Body of pancreas (tissue), 4 donors: Measurements from ENCODE around the gene GSTO2. TPM values are rescaled to one million over a fixed set of nuclear protein-coding genes. Genes with fewer than 3 reads are reported as not detected.

Source experiments
- ATAC-seq: fragments of 150-250 bp; one replicate; pipeline ENCODE4 v1.9.1; 2016
- DNase-seq, 4 donors: peaks; one replicate each; pipeline ENCODE4 v3.0.0-alpha.2; 2019
- H3K27ac ChIP-seq, 4 donors: fragments of 200-600 bp; sonication (generic); 1 replicate in 3 of 4; 2 replicates in 1 of 4; pipeline versions ENCODE4 v1.5.1 to v1.6.1; 2016 to 2019; ENCODE audit warnings: mild to moderate bottlenecking in 1 of 4, mixed read lengths in 1 of 4, moderate library complexity in 1 of 4
- H3K27me3 ChIP-seq, 2 donors: fragments of 200-600 bp; sonication (generic); one replicate each; pipeline ENCODE4 v1.6.0; 2016; ENCODE audit warnings: mild to moderate bottlenecking in 1 of 2
- H3K36me3 ChIP-seq, 2 donors: fragments of 200-600 bp; sonication (generic); replicated peaks in 1 of 2; 2 replicates each; pipeline ENCODE4 v1.5.1; 2016; ENCODE audit warnings: low read depth in 2 of 2; ENCODE audit not compliant: insufficient read depth in 1 of 2
- H3K4me1 ChIP-seq: fragments of 200-600 bp; sonication (generic); one replicate; pipeline ENCODE4 v1.6.0; 2016
- H3K4me3 ChIP-seq, 2 donors: fragments of 200-600 bp; sonication (generic); 1 replicate in 1 of 2; 2 replicates in 1 of 2; pipeline ENCODE4 v1.5.1; 2016 to 2019
- H3K9me3 ChIP-seq, 3 donors: fragments of 200-600 bp; sonication (generic); 1 replicate in 2 of 3; 2 replicates in 1 of 3; pipeline ENCODE4 v1.5.1; 2016
- POLR2A ChIP-seq, 3 donors: fragments of 450-650 bp; IDR thresholded peaks; one replicate each; pipeline ENCODE4 v1.6.1; 2016; ENCODE audit warnings: antibody characterized with exemption in 3 of 3, mild to moderate bottlenecking in 2 of 3
- WGBS, 2 donors: methylation state at CpG; one replicate each; pipeline ENCODE4 v1.1.5; 2017; 5-methylcytosine and 5-hydroxymethylcytosine counted together
- intact Hi-C: fragments of 100-400 bp; cut with DNase I; formaldehyde crosslinking; loops from one replicate; pipeline ENCODE4 v1.15.1; 2023
- total RNA-seq, 2 donors: library from RNA; depleted of rRNA; stranded (reverse); fragments of >200 nt; gene quantifications; one replicate each; pipeline ENCODE4 v1.1.0, GENCODE V29; 2016
- TF ChIP-seq, protein P1 (sequence below), 7 experiments: fragments of 450-650 bp in 4 of 7; fragments of 200-600 bp in 3 of 7; sonication (generic) in 3 of 7; IDR thresholded peaks; one replicate each; pipeline ENCODE4 v1.5.1; 2016 to 2019; ENCODE audit warnings: antibody characterized with exemption in 7 of 7

Gene GSTO2
- total RNA-seq, 2 donors from 2014 or later: 9.6 to 26.5 TPM

DNA sequence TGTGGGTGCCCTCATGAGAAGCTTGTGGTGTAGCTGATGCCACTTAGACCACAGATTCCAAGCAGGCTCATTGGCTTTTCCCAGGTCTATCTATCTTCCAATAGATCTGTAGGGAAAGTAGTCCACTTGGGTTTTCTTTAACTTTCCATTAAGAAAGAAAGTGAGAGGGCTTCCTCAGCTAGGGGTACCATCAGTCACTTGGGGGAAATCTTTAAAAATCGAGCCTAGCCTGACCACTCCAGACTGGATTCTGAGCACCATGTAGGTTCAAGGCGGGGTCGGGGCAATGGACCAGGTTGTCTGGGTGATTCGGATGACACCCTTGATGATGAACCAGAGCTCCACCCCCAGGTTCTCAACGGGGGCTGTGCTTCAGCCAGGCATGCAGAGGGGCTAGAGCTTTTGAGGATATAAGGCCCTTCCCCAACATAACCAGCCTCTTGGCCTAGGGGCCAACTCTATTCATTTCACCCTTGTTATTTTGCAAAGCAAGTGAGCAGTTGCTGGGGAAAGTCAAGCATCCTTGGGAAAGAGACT is 42.3 kb downstream of the GSTO2 start:
- intact Hi-C loops: no loop called here
- WGBS, 2 donors: 80 to 82% methylated on average over 5 of the region's 5 CpGs
- ATAC-seq (no peak), DNase-seq (no peak)
- peaks cover 8% of the 10 kb centered on the region for H3K4me1 ChIP-seq
- no peaks in the 10 kb centered on the region for H3K27me3 ChIP-seq
- no peak overlapping the region for H3K4me3 ChIP-seq
- H3K36me3 ChIP-seq: peaks cover 8 to 19% of the 10 kb centered on the region in 2 donors
- TF ChIP-seq POLR2A (IDR thresholded peaks at IDR 0.05): no peak
- TF ChIP-seq, protein P1, sequence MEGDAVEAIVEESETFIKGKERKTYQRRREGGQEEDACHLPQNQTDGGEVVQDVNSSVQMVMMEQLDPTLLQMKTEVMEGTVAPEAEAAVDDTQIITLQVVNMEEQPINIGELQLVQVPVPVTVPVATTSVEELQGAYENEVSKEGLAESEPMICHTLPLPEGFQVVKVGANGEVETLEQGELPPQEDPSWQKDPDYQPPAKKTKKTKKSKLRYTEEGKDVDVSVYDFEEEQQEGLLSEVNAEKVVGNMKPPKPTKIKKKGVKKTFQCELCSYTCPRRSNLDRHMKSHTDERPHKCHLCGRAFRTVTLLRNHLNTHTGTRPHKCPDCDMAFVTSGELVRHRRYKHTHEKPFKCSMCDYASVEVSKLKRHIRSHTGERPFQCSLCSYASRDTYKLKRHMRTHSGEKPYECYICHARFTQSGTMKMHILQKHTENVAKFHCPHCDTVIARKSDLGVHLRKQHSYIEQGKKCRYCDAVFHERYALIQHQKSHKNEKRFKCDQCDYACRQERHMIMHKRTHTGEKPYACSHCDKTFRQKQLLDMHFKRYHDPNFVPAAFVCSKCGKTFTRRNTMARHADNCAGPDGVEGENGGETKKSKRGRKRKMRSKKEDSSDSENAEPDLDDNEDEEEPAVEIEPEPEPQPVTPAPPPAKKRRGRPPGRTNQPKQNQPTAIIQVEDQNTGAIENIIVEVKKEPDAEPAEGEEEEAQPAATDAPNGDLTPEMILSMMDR (IDR thresholded peaks at IDR 0.05): no peak
- no peak overlapping the region for H3K27ac ChIP-seq
- no peaks in the 10 kb centered on the region for H3K9me3 ChIP-seq

DNA sequence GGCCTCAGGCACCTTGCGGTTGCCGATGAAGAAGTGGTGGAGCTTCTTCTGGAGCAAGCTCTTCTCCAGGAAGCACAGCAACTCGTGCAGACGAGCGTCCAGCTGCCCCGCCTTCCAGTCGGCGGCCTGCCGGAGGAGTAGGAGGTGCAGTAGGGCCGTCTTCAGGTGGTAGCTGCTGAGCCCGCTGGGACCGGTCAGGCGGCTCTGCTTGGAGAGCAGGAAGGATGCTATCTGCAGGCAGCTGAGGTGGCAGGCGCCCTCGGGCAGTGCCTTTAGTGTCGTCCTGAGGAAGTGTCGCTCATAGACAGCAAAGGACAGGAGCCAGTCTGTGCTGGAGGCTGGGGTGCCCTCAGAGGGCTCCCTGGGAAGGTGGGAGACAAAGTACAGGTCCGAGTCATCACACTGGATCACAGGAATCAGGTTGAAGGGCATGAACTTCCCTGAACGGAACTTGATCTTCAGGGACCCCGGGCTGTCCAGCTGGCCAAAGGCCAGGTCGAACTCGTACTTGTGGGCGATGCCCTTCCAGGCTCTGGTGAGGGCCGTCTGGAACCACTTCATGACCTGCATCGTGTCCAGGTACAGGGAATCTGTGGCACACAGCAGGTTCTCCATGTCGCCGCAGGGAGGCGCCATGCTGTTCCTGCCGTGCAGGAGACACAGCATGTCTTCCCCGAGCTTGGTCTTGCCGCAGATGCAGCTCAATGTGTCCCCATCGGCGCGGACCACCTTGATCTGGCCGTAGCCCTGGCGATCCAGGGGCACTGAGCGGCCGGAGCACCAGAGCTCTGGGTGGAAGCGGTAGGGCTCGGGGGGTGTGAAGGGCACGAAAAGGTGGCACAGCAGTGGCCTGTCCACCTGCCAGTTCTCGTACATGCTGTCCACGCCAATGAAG is 45.9 kb downstream of the GSTO2 start:
- no peaks in the 10 kb centered on the region for H3K27me3 ChIP-seq
- intact Hi-C loops: no loop called here
- peaks cover 8 to 19% of the 10 kb centered on the region in 2 donors for H3K36me3 ChIP-seq
- peaks cover 16% of the 10 kb centered on the region for H3K4me1 ChIP-seq
- no peak for ATAC-seq
- 88 to 98% methylated on average over 15 to 40 of the region's 43 CpGs for WGBS, 2 donors
- no peak overlapping the region for H3K27ac ChIP-seq
- H3K4me3 ChIP-seq: no peak overlapping the region
- no peaks in the 10 kb centered on the region for H3K9me3 ChIP-seq
- no peak for DNase-seq
- TF ChIP-seq, protein P1 (IDR thresholded peaks at IDR 0.05): no peak
- TF ChIP-seq POLR2A (IDR thresholded peaks at IDR 0.05): no peak

DNA sequence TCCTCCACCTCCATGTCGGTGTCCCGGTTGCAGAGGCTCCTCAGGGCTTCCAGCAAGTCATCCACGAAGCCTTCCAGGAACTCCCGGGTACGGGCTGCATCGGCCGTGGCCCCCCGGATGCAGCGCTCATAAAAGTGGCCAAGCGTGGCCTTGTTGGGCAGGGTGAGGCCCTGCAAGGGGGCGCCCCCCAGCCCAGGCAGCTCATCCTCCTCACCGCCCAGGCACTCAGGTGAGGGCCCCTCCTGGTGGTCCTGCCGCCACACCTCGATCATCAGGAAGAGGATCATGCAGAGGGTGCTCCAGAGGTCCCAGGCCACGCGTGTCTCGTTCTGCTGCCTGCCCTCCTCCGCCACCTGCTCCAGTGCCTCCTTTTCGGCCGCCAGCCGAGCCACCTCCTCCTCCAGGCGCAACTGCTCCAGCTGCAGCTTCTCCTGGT is 46.5 kb downstream of the GSTO2 start:
- Histone ChIP-seq H3K27ac (no peak overlapping the region), H3K4me1 (peaks cover 11% of the 10 kb centered on the region), H3K9me3 (no peaks in the 10 kb centered on the region), H3K36me3 (peaks cover 8 to 19% of the 10 kb centered on the region in 2 donors), H3K27me3 (no peaks in the 10 kb centered on the region), H3K4me3 (no peak overlapping the region)
- ATAC-seq (no peak), DNase-seq (no peak)
- TF ChIP-seq, protein P1 (IDR thresholded peaks at IDR 0.05): no peak
- TF ChIP-seq POLR2A (IDR thresholded peaks at IDR 0.05): no peak
- intact Hi-C loops: no loop called here
- WGBS, 2 donors: 93 to 96% methylated on average over 12 to 21 of the region's 22 CpGs

DNA sequence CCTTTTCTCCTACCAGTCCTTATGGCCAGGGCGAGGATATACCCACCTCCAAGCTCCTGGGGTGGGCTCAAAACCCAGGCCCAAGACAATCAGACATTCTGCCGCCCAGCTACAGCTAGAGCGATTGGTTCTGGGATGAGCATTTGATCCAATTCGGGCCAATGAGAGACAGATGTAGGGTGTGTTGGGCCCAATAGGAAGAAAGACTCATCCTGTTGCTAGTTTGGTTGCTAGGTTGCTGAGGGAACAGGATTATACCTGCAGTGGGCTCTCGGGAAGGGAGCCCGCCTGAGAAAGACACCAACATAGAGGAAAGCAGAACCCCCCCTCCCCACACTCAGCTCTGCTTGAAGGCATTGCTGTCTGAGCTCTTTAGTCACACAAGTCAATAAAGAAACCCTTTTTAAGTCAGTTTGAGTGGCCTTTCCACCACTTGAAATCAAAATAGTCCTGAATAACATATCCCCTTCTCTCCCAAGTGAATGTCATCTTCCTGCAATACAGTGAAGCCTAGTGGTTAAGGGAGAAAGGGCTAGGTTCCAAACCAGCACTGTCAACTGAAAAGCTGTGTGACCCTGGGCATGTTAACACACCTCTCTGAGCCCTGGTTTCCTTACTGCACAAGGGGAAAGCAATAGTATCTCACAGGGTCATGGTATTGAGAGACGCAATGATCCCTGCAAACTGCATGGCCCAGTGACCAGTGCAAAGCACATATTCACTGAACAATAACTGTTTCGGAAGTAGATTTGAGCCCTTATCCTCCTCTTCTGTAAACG is 47.5 kb downstream of the GSTO2 start:
- peaks cover 8 to 19% of the 10 kb centered on the region in 2 donors for H3K36me3 ChIP-seq
- no peak overlapping the region for H3K27ac ChIP-seq
- ATAC-seq: no peak
- H3K4me1 ChIP-seq: peaks cover 12% of the 10 kb centered on the region
- H3K4me3 ChIP-seq: no peak overlapping the region
- WGBS, 2 donors: 76 to 92% methylated on average over 9 of the region's 9 CpGs
- no peak for TF ChIP-seq POLR2A (IDR thresholded peaks at IDR 0.05)
- TF ChIP-seq, protein P1 (IDR thresholded peaks at IDR 0.05): no peak
- intact Hi-C loops: no loop called here
- DNase-seq: no peak
- no peaks in the 10 kb centered on the region for H3K27me3 ChIP-seq
- no peaks in the 10 kb centered on the region for H3K9me3 ChIP-seq
